Activated naive CD8-positive, alpha-beta T cell treated with anti-CD3 and anti-CD28 coated beads, Interleukin-2, amount 50 U/mL, for 16 hours (primary cell): ENCODE data around the gene TKTL1.

Experiments used
- DNase-seq: peaks from one replicate; pipeline ENCODE4 v3.0.0-alpha.2; 2020; ENCODE audit warnings: low read depth, low spot score

Gene TKTL1

GRCh38 chrX:154376774-154377173, 81.2 kb downstream of the TKTL1 start:
- no peak for DNase-seq

GRCh38 chrX:154378059-154378798, 82.6 kb downstream of the TKTL1 start:
- DNase-seq = no peak

GRCh38 chrX:154378799-154379568, 83.4 kb downstream of the TKTL1 start, which contains the start of gene EMD:
EMD (plus strand) TSS chrX:154379295; CDS start chrX:154379485, 190 bp downstream.
- DNase-seq = peak; percentile 83

- DNase-seq = no peak
Measured at GRCh38 chrX:154379569-154379951, 84.0 kb downstream of the TKTL1 start.
